DOHH2 (cell line): Measurements from ENCODE around the gene SLC22A31.

Source experiments
- CTCF ChIP-seq: fragments of 200-600 bp; sonication (generic); IDR thresholded peaks from one replicate; pipeline ENCODE4 v1.5.1; 2014; ENCODE audit warnings: antibody characterized with exemption, mild to moderate bottlenecking, low read depth, low read length; ENCODE audit not compliant: poor library complexity, severe bottlenecking
- EZH2phosphoT487 ChIP-seq: fragments of 200-600 bp; sonication (generic); IDR thresholded peaks from 2 replicates; pipeline ENCODE4 v1.6.1; 2017; ENCODE audit warnings: borderline replicate concordance, mild to moderate bottlenecking, antibody characterized with exemption, low read length, moderate library complexity, mixed read lengths

GRCh38 chr16:89153848-89154271 lies 46.5 kb downstream of the SLC22A31 start:
- no peak for TF ChIP-seq EZH2phosphoT487
- TF ChIP-seq CTCF: no peak
